HEK293T (cell line): ENCODE data around the gene RETREG3.
A peak's percentile ranks its signal among the peaks of the same experiment; 100 is the strongest.

Source experiments
- CTCF ChIA-PET: fragments of 350-600 bp; formaldehyde crosslinking; extraction: SDS; loops from one replicate; lab custom pipeline; 2021; ENCODE audit warnings: antibody characterized with exemption, inconsistent platforms; lab: Yijun Ruan, JAX
- POLR2A ChIA-PET: fragments of 350-600 bp; formaldehyde crosslinking; extraction: SDS; loops from one replicate; lab custom pipeline; 2020; ENCODE audit warnings: antibody characterized with exemption, inconsistent platforms; lab: Yijun Ruan, JAX
- DNase-seq: peaks from one replicate; pipeline ENCODE4 v3.0.0; 2012; ENCODE audit warnings: mixed read lengths; ENCODE audit errors: extremely low spot score
- ARNT ChIP-seq: fragments of 450-650 bp; IDR thresholded peaks from 2 replicates; pipeline ENCODE4 v1.6.1; 2017; ENCODE audit warnings: mild to moderate bottlenecking
- BHLHE40 ChIP-seq: fragments of 450-650 bp; IDR thresholded peaks from 2 replicates; pipeline ENCODE4 v1.6.1; 2016; ENCODE audit warnings: mild to moderate bottlenecking, moderate library complexity, borderline replicate concordance
- CTBP1 ChIP-seq: fragments of 450-650 bp; IDR thresholded peaks from 2 replicates; pipeline ENCODE4 v1.6.1; 2016; ENCODE audit warnings: borderline replicate concordance
- ELF4 ChIP-seq: fragments of 450-650 bp; IDR thresholded peaks from 2 replicates; pipeline ENCODE4 v1.6.1; 2017; ENCODE audit warnings: antibody characterized with exemption
- FOXA1 ChIP-seq: fragments of 450-650 bp; IDR thresholded peaks from 2 replicates; pipeline ENCODE4 v1.6.1; 2016; ENCODE audit warnings: mild to moderate bottlenecking
- FOXK2 ChIP-seq: fragments of 450-650 bp; IDR thresholded peaks from 2 replicates; pipeline ENCODE4 v1.6.1; 2016; ENCODE audit warnings: mild to moderate bottlenecking
- FOXM1 ChIP-seq: fragments of 450-650 bp; IDR thresholded peaks from 2 replicates; pipeline ENCODE4 v1.6.1; 2017; ENCODE audit warnings: mild to moderate bottlenecking, borderline replicate concordance
- HDGF ChIP-seq: fragments of 450-650 bp; IDR thresholded peaks from 2 replicates; pipeline ENCODE4 v1.6.1; 2017; ENCODE audit warnings: antibody characterized with exemption, borderline replicate concordance
- L3MBTL2 ChIP-seq: fragments of 450-650 bp; conservative IDR thresholded peaks from 2 replicates; pipeline ENCODE4 v1.6.1; 2016; ENCODE audit warnings: mild to moderate bottlenecking
- LEF1 ChIP-seq: fragments of 450-650 bp; IDR thresholded peaks from 2 replicates; pipeline ENCODE4 v1.6.1; 2017; ENCODE audit warnings: mild to moderate bottlenecking, borderline replicate concordance
- NFRKB ChIP-seq: fragments of 450-650 bp; IDR thresholded peaks from 2 replicates; pipeline ENCODE4 v1.6.1; 2016; ENCODE audit warnings: mild to moderate bottlenecking, moderate library complexity
- SP1 ChIP-seq: fragments of 450-650 bp; IDR thresholded peaks from 2 replicates; pipeline ENCODE4 v1.6.1; 2017
- SUZ12 ChIP-seq: fragments of 450-650 bp; IDR thresholded peaks from 2 replicates; pipeline ENCODE4 v1.6.1; 2016; ENCODE audit warnings: mild to moderate bottlenecking
- TARDBP ChIP-seq: fragments of 450-650 bp; IDR thresholded peaks from 2 replicates; pipeline ENCODE4 v1.6.1; 2016
- ZNF384 ChIP-seq: fragments of 450-650 bp; IDR thresholded peaks from 2 replicates; pipeline ENCODE4 v1.6.1; 2016
- TF ChIP-seq, protein P1 (sequence below): fragments of 450-650 bp; IDR thresholded peaks from 2 replicates; pipeline ENCODE4 v1.6.1; 2016

Gene RETREG3

GRCh38 chr17:42566215-42566882, 42.8 kb downstream of the RETREG3 start:
- ChIA-PET POLR2A (interaction anchor here (0.8 to 4.7 kb wide), 9 partner anchors 11 to 239 kb away, joined by 3 to 59 read pairs (median 5); partner anchors contain the start of genes NAGLU, PLEKHH3, PSMC3IP and TUBG1), CTCF (interaction anchor here (0.5 to 0.6 kb wide), 2 partner anchors 10 to 197 kb away, joined by 3 read pairs; no protein-coding TSS in a partner anchor)
- DNase-seq, result no peak
- TF ChIP-seq ZNF384, result no peak
- TF ChIP-seq HDGF, result peak; percentile 91

GRCh38 chr17:42565523-42566214, 43.5 kb downstream of the RETREG3 start:
- DNase-seq, result no peak
- ChIA-PET POLR2A (interaction anchor here (0.8 to 4.7 kb wide), 9 partner anchors 9 to 115 kb away, joined by 3 to 59 read pairs (median 9); partner anchors contain the start of genes NAGLU, PLEKHH3, PSMC3IP and TUBG1), CTCF (interaction anchor here (0.5 to 0.6 kb wide), 2 partner anchors 11 to 198 kb away, joined by 3 read pairs; no protein-coding TSS in a partner anchor)
- TF ChIP-seq NFRKB (no peak), L3MBTL2 (no peak), SP1 (no peak), FOXK2 (no peak), HDGF (no peak), ARNT (no peak), CTBP1 (no peak), BHLHE40 (no peak), TARDBP (no peak), LEF1 (no peak), FOXM1 (no peak), FOXA1 (no peak), ZNF384 (no peak), ELF4 (no peak), SUZ12 (no peak)
- TF ChIP-seq, protein P1, sequence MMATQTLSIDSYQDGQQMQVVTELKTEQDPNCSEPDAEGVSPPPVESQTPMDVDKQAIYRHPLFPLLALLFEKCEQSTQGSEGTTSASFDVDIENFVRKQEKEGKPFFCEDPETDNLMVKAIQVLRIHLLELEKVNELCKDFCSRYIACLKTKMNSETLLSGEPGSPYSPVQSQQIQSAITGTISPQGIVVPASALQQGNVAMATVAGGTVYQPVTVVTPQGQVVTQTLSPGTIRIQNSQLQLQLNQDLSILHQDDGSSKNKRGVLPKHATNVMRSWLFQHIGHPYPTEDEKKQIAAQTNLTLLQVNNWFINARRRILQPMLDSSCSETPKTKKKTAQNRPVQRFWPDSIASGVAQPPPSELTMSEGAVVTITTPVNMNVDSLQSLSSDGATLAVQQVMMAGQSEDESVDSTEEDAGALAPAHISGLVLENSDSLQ, result no peak

GRCh38 chr17:42564815-42565522, 44.2 kb downstream of the RETREG3 start:
- CTCF ChIA-PET, result no interaction called here

DNA sequence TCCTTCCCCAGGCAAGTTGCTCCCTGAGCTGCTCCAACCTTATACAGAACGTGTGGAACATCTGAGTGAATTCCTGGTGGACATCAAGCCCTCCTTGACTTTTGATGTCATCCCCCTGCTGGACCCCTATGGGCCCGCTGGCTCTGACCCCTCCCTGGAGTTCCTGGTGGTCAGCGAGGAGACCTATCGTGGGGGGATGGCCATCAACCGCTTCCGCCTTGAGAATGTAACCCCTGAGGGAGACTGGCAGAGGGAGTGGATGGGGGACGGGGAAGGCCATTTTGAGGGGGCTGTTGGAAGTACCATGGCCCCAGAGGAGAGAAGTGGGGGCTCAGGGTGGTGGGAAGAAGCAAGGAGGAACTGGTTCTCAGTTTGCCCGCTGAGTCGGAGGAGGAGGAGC, 45.2 kb downstream of the RETREG3 start:
- POLR2A ChIA-PET, result interaction anchor here (0.6 to 4.6 kb wide), 7 partner anchors 10 to 117 kb away, joined by 3 to 30 read pairs (median 6); partner anchors contain the start of genes NAGLU, PLEKHH3, RETREG3 and TUBG1
- no peak for TF ChIP-seq ZNF384
- no peak for TF ChIP-seq BHLHE40
- TF ChIP-seq, protein P1, result no peak
- TF ChIP-seq SP1, result no peak
- TF ChIP-seq ARNT, result no peak
- no peak for DNase-seq
- CTCF ChIA-PET, result no interaction called here

More at GRCh38 chr17:42564815-42565522, 44.2 kb downstream of the RETREG3 start:
- no peak for DNase-seq
- TF ChIP-seq FOXM1 (no peak), BHLHE40 (no peak), LEF1 (no peak), ARNT (no peak), FOXK2 (no peak), SUZ12 (no peak), L3MBTL2 (no peak), CTBP1 (no peak), ELF4 (no peak), NFRKB (no peak), TARDBP (no peak), FOXA1 (no peak), ZNF384 (no peak)
- TF ChIP-seq, protein P1, result no peak
- POLR2A ChIA-PET, result interaction anchor here (0.8 to 4.7 kb wide), 7 partner anchors 9 to 113 kb away, joined by 3 to 59 read pairs (median 9); partner anchors contain the start of genes NAGLU, PLEKHH3, PSMC3IP and RETREG3

GRCh38 chr17:42563543-42563942, 45.6 kb downstream of the RETREG3 start:
- TF ChIP-seq FOXK2 (no peak), BHLHE40 (no peak), ZNF384 (no peak), FOXA1 (no peak), NFRKB (no peak)
- TF ChIP-seq, protein P1, result no peak
- no peak for DNase-seq
- POLR2A ChIA-PET, result interaction anchor here (4.6 kb wide), 1 partner anchor 9 kb away, joined by 30 read pairs; no protein-coding TSS in a partner anchor
- CTCF ChIA-PET, result no interaction called here
